K562 (cell line): Measurements from ENCODE around the gene SLC16A5. TPM values are rescaled to one million over a fixed set of nuclear protein-coding genes. Genes with fewer than 3 reads are reported as not detected.

Source experiments
- ATF7 ChIP-seq: fragments of 450-650 bp; IDR thresholded peaks from 2 replicates; pipeline ENCODE4 v1.7.1; 2014; ENCODE audit warnings: mild to moderate bottlenecking, moderate library complexity
- BHLHE40 ChIP-seq: IDR thresholded peaks from 2 replicates; pipeline ENCODE4 v1.6.1; 2011; ENCODE audit warnings: low read length, improper control_type of control experiment
- CBFA2T3 ChIP-seq: fragments of 450-650 bp; IDR thresholded peaks from 2 replicates; pipeline ENCODE4 v1.6.1; 2017
- CTBP1 ChIP-seq: fragments of 450-650 bp; IDR thresholded peaks from 2 replicates; pipeline ENCODE4 v1.6.1; 2016; ENCODE audit warnings: borderline replicate concordance
- E2F6 ChIP-seq, 2 experiments: IDR thresholded peaks; 2 replicates each; pipeline ENCODE4 v1.6.1; 2011; ENCODE audit warnings: borderline replicate concordance in 1 of 2, control low read depth in 1 of 2, low read depth in 1 of 2, low read length in 1 of 2, mild to moderate bottlenecking in 1 of 2, mixed read lengths in 1 of 2, moderate library complexity in 1 of 2; ENCODE audit not compliant: insufficient read depth in 1 of 2, insufficient read length in 1 of 2, poor library complexity in 1 of 2, severe bottlenecking in 1 of 2; ENCODE audit errors: extremely low read depth in 1 of 2
- FOS ChIP-seq: IDR thresholded peaks from 3 replicates; pipeline ENCODE4 v1.6.1; 2011; ENCODE audit not compliant: insufficient read length; ENCODE audit errors: extremely low read depth
- GATAD2A ChIP-seq: fragments of 450-650 bp; IDR thresholded peaks from 2 replicates; pipeline ENCODE4 v1.6.1; 2017
- NFIC ChIP-seq: fragments of 450-650 bp; IDR thresholded peaks from 2 replicates; pipeline ENCODE4 v1.6.1; 2017; ENCODE audit warnings: mild to moderate bottlenecking, inconsistent platforms
- PHB2 ChIP-seq: fragments of 450-650 bp; IDR thresholded peaks from 2 replicates; pipeline ENCODE4 v1.6.1; 2017; ENCODE audit warnings: low read depth
- POLR2B ChIP-seq: fragments of 450-650 bp; IDR thresholded peaks from 2 replicates; pipeline ENCODE4 v1.6.1; 2018; ENCODE audit warnings: low read depth; ENCODE audit not compliant: partially characterized antibody
- SP1 ChIP-seq: sonication (generic); formaldehyde crosslinking; IDR thresholded peaks from 2 replicates; pipeline ENCODE4 v1.8.1; 2022; ENCODE audit warnings: mild to moderate bottlenecking, missing genetic modification reagents
- STAT5B ChIP-seq: fragments of 250-450 bp; sonication (Bioruptor Pico); IDR thresholded peaks from 2 replicates; pipeline ENCODE4 v1.8.0; 2021; ENCODE audit warnings: mild to moderate bottlenecking, inconsistent platforms
- TARDBP ChIP-seq: fragments of 450-650 bp; IDR thresholded peaks from 2 replicates; pipeline ENCODE4 v1.6.1; 2016
- TFAM ChIP-seq: fragments of 250-450 bp; sonication (Bioruptor Pico); conservative IDR thresholded peaks from 2 replicates; pipeline ENCODE4 v1.5.0; 2021; ENCODE audit warnings: mild to moderate bottlenecking, moderate library complexity
- TRIM24 ChIP-seq, 2 experiments: fragments of 450-650 bp; IDR thresholded peaks; 2 replicates each; pipeline ENCODE4 v1.6.1; 2016
- ZKSCAN8 ChIP-seq: fragments of 200-800 bp; sonication (Bioruptor generic); IDR thresholded peaks from 2 replicates; pipeline ENCODE4 v1.6.1; 2016; ENCODE audit warnings: missing genetic modification characterization, missing compliant biosample characterization
- ZNF639 ChIP-seq, 2 experiments: fragments of 200-800 bp in 1 of 2; sonication (Bioruptor generic) in 1 of 2; sonication (generic) in 1 of 2; formaldehyde crosslinking in 1 of 2; IDR thresholded peaks in 1 of 2; conservative IDR thresholded peaks in 1 of 2; 2 replicates each; pipeline versions ENCODE4 v1.5.0 to v1.6.1; 2016 to 2020; ENCODE audit warnings: missing compliant biosample characterization in 1 of 2, missing genetic modification characterization in 1 of 2, missing genetic modification reagents in 1 of 2
- polyA plus RNA-seq, 8 experiments: library from polyadenylated mRNA; depleted of rRNA in 4 of 8; stranded (reverse) in 5 of 8; unstranded in 3 of 8; fragments of >200 nt; fragmentation: Nextera tagmentation in 2 of 8; fragmentation: Illumina TruSeq in 1 of 8; extraction: Ambion mirVana in 2 of 8; extraction: Trizol in 1 of 8; gene quantifications; 2 replicates each; pipeline versions ENCODE4 v1.2.1 to v1.2.3, GENCODE V29; 2011 to 2014; ENCODE audit warnings: inconsistent platforms in 1 of 8, missing spikeins in 1 of 8
- total RNA-seq, 7 experiments: library from RNA; depleted of rRNA in 6 of 7; stranded (reverse); fragments of >200 nt in 6 of 7; fragmentation: Illumina TruSeq in 2 of 7; extraction: Trizol in 2 of 7; gene quantifications; 2 replicates each; pipeline versions ENCODE4 v1.2.1 to v1.2.3, GENCODE V29; 2011 to 2021; ENCODE audit warnings: low replicate concordance in 1 of 7
- TF ChIP-seq, protein P1 (sequence below): sonication (generic); formaldehyde crosslinking; IDR thresholded peaks from 2 replicates; pipeline ENCODE4 v1.8.1; 2023; ENCODE audit warnings: missing genetic modification reagents, mild to moderate bottlenecking, borderline replicate concordance
- TF ChIP-seq, protein P2 (sequence below): fragments of 200-800 bp; sonication (Bioruptor generic); IDR thresholded peaks from 2 replicates; pipeline ENCODE4 v1.6.1; 2017; ENCODE audit warnings: missing genetic modification characterization, missing compliant biosample characterization

The SLC16A5 gene
- total and polyA plus RNA-seq, 9 of the 15 experiments (the other 6 are each of a cell fraction or from before 2014, with no cell fraction given), result 0.06 to 2.6 (median 0.91) TPM

DNA sequence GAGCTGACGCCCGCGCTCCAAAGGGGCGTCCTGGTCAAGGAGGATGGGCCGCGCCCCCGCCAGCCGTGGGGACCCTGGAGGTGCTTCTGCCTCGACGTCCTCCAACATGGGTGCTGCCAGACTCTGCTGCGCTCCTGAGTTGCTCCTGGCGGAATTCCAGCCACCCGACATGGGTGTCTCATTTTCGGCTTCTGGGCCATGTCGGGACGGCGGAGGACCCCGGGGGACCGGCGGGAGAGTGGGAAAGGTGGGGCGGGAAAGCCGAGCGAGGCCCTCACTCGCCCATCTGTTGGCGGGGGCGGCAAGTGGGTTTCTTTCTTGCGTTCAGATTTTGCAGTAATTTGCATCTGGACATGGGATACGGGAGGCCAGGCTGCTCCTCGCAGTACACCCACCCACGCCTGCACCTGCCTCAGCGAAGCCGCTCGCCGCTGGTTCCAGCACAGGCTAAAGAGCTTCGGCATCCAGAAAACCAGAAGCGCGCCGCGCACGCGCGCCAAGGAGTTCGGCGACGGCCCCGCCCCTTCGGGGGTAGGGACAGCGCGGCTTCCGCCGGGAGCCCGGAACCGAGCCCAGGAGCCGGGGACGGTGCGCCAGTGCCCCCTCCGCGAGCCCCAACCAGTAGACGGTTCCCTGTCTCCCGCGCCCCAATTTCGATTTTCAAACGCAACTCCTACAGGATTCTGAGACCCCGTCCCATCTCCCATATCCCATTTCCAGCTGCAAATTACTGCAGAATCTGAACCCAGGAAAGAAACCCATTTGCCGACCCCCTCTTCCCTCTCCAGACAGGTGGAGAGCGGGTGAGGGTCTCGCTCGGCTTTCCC lies 21.9 kb downstream of the SLC16A5 start, which contains the start of gene ARMC7 (continued):
- TF ChIP-seq E2F6 (IDR thresholded peaks at IDR 0.05; ENCODE audit: borderline replicate concordance in 1 of 2, extremely low read depth in 1 of 2, insufficient read depth in 1 of 2, insufficient read length in 1 of 2, low read depth in 1 of 2, low read length in 1 of 2, poor library complexity in 1 of 2, severe bottlenecking in 1 of 2), result peak; percentile 73 to 88
- no peak for TF ChIP-seq PHB2
- TF ChIP-seq TARDBP, result no peak
- TF ChIP-seq CBFA2T3, result no peak
- TF ChIP-seq, protein P1, sequence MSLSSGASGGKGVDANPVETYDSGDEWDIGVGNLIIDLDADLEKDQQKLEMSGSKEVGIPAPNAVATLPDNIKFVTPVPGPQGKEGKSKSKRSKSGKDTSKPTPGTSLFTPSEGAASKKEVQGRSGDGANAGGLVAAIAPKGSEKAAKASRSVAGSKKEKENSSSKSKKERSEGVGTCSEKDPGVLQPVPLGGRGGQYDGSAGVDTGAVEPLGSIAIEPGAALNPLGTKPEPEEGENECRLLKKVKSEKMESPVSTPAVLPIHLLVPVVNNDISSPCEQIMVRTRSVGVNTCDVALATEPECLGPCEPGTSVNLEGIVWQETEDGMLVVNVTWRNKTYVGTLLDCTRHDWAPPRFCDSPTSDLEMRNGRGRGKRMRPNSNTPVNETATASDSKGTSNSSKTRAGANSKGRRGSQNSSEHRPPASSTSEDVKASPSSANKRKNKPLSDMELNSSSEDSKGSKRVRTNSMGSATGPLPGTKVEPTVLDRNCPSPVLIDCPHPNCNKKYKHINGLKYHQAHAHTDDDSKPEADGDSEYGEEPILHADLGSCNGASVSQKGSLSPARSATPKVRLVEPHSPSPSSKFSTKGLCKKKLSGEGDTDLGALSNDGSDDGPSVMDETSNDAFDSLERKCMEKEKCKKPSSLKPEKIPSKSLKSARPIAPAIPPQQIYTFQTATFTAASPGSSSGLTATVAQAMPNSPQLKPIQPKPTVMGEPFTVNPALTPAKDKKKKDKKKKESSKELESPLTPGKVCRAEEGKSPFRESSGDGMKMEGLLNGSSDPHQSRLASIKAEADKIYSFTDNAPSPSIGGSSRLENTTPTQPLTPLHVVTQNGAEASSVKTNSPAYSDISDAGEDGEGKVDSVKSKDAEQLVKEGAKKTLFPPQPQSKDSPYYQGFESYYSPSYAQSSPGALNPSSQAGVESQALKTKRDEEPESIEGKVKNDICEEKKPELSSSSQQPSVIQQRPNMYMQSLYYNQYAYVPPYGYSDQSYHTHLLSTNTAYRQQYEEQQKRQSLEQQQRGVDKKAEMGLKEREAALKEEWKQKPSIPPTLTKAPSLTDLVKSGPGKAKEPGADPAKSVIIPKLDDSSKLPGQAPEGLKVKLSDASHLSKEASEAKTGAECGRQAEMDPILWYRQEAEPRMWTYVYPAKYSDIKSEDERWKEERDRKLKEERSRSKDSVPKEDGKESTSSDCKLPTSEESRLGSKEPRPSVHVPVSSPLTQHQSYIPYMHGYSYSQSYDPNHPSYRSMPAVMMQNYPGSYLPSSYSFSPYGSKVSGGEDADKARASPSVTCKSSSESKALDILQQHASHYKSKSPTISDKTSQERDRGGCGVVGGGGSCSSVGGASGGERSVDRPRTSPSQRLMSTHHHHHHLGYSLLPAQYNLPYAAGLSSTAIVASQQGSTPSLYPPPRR (CRISPR knock-in tag), result no peak
- TF ChIP-seq FOS, result no peak
- 0 out of 2 replicates have a peak, but pooled peaks have one; percentile 5 for TF ChIP-seq NFIC
- peak in 1 of 2 experiments; percentile 86; a peak in 2 of 4 replicates for TF ChIP-seq ZNF639 (CRISPR knock-in tag; conservative IDR thresholded peaks at IDR 0.05 in 1 of 2, IDR thresholded peaks at IDR 0.05 in 1 of 2)
- TF ChIP-seq BHLHE40, result peak; percentile 7; the same call in 1 of the 2 replicates
- TF ChIP-seq, protein P2, sequence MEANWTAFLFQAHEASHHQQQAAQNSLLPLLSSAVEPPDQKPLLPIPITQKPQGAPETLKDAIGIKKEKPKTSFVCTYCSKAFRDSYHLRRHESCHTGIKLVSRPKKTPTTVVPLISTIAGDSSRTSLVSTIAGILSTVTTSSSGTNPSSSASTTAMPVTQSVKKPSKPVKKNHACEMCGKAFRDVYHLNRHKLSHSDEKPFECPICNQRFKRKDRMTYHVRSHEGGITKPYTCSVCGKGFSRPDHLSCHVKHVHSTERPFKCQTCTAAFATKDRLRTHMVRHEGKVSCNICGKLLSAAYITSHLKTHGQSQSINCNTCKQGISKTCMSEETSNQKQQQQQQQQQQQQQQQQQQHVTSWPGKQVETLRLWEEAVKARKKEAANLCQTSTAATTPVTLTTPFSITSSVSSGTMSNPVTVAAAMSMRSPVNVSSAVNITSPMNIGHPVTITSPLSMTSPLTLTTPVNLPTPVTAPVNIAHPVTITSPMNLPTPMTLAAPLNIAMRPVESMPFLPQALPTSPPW (CRISPR knock-in tag), result peak; percentile 78
- TF ChIP-seq CTBP1, result peak; percentile 42
- peak; percentile 50 for TF ChIP-seq ATF7
- no peak for TF ChIP-seq ZKSCAN8 (CRISPR knock-in tag)
- TF ChIP-seq TRIM24 (IDR thresholded peaks at IDR 0.05), result peak in 1 of 2 experiments; percentile 41; a peak in 1 of 4 replicates
- no peak for TF ChIP-seq TFAM (CRISPR knock-in tag)
- peak; percentile 67 for TF ChIP-seq POLR2B
- 0 out of 2 replicates have a peak, but pooled peaks have one; percentile 28 for TF ChIP-seq SP1 (CRISPR knock-in tag)
- no peak for TF ChIP-seq GATAD2A
- TF ChIP-seq STAT5B (CRISPR knock-in tag), result no peak
